SU-DHL-6 (cell line): ENCODE measurements around the gene ATG2A.

Experiments
- H2AFZ ChIP-seq: fragments of 200-600 bp; sonication (generic); 2 replicates; pipeline ENCODE4 v1.6.1; 2014; ENCODE audit warnings: low read depth, mild to moderate bottlenecking, moderate library complexity, mixed read lengths, antibody characterized with exemption, low read length; ENCODE audit not compliant: severe bottlenecking
- H3F3A ChIP-seq: fragments of 200-600 bp; shearing (Covaris generic); 2 replicates; pipeline ENCODE4 v1.6.0; 2016; ENCODE audit warnings: antibody characterized with exemption, mild to moderate bottlenecking; ENCODE audit not compliant: insufficient read depth
- H3K27ac ChIP-seq: fragments of 200-600 bp; sonication (generic); 2 replicates; pipeline ENCODE4 v1.5.1; 2016; ENCODE audit warnings: low read depth, mild to moderate bottlenecking, low read length, moderate library complexity, mixed read lengths
- H3K27me3 ChIP-seq: fragments of 200-600 bp; sonication (generic), shearing (Covaris generic); 2 replicates; pipeline ENCODE4 v1.6.0; 2014; ENCODE audit warnings: mild to moderate bottlenecking, low read length
- H3K36me3 ChIP-seq: fragments of 200-600 bp; sonication (generic); 2 replicates; pipeline ENCODE4 v1.6.1; 2014; ENCODE audit warnings: mild to moderate bottlenecking, low read length, mixed read lengths
- H3K4me2 ChIP-seq: fragments of 300-600, 200-600 bp; shearing (Covaris generic), sonication (generic); 2 replicates; pipeline ENCODE4 v1.6.0; 2014; ENCODE audit warnings: low read length, low read depth, mild to moderate bottlenecking; ENCODE audit not compliant: poor library complexity, severe bottlenecking
- H3K4me3 ChIP-seq: fragments of 200-600 bp; sonication (generic); 2 replicates; pipeline ENCODE4 v1.5.1; 2014; ENCODE audit warnings: antibody characterized with exemption, low read length, mild to moderate bottlenecking, mixed read lengths; ENCODE audit not compliant: insufficient read depth, poor library complexity, severe bottlenecking
- H3K79me2 ChIP-seq: fragments of 200-600 bp; sonication (generic); 2 replicates; pipeline ENCODE4 v1.6.1; 2014; ENCODE audit warnings: mild to moderate bottlenecking, low read length, moderate library complexity; ENCODE audit not compliant: insufficient read depth
- H3K9ac ChIP-seq: fragments of 200-600 bp; sonication (generic); 2 replicates; pipeline ENCODE4 v1.7.0; 2014; ENCODE audit warnings: mild to moderate bottlenecking, low read length
- H3K9me2 ChIP-seq: fragments of 200-600 bp; sonication (generic); replicated peaks from 2 replicates; pipeline ENCODE4 v1.6.1; 2014; ENCODE audit warnings: low read length; ENCODE audit not compliant: insufficient read depth
- H3K9me3 ChIP-seq: fragments of 200-600 bp; sonication (generic); 2 replicates; pipeline ENCODE4 v1.6.1; 2014; ENCODE audit warnings: low read length, mixed read lengths; ENCODE audit not compliant: insufficient read depth
- H4K20me1 ChIP-seq: fragments of 200-600 bp; sonication (generic); 2 replicates; pipeline ENCODE4 v1.6.1; 2014; ENCODE audit warnings: low read depth, mild to moderate bottlenecking, antibody characterized with exemption, low read length, moderate library complexity, mixed read lengths
- CTCF ChIP-seq: fragments of 200-600 bp; sonication (generic); IDR thresholded peaks from one replicate; pipeline ENCODE4 v1.5.1; 2017; ENCODE audit warnings: antibody characterized with exemption, mild to moderate bottlenecking, low read length, moderate library complexity; ENCODE audit not compliant: insufficient read depth, poor library complexity, severe bottlenecking
- EZH2phosphoT487 ChIP-seq: fragments of 200-600 bp; sonication (generic), shearing (Covaris generic); conservative IDR thresholded peaks from 2 replicates; pipeline ENCODE4 v1.6.1; 2018; ENCODE audit warnings: mild to moderate bottlenecking, antibody characterized with exemption, low read length, moderate library complexity, mixed read lengths

ATG2A gene

DNA sequence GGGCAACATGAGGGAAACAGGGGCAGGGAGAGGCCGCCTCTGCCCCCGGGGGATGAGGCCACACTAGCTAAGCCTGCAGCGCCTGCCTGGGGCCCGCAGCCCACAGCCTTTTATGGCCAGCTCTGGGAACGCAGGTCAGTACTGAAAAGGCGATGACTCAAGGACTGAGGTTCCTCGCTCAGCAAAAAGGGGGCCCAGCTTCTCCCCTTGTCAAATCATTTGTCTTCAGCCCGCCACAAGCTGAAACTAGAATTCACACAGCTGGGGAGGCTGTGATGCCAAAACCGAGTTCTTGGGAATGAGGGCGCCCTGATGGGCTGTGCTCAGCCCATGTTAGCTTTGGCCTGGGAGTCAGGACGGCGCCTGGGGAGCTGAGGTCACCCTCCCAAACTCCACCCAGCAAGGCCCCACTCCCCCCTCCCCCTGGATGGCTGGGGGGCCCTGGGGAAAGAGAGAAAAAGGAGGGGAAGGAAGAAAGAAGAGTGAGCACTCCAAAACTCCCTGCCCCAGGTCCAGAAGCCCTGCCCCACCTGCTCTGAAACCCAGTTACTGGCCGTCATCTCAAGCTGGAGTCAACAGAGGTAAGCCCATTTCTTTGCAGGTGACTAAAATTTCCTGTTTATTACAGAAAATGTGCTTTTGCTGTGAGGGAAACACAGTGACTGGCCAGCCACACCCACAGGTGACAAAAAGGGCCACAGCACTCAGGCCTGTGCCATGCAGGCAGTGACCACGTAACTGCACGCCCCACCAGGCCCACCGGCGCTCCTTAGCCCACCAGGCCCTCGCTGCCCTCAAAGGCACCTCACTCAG is 52.3 kb downstream of the ATG2A start:
- TF ChIP-seq CTCF (no peak), EZH2phosphoT487 (no peak)

GRCh38 chr11:64864135-64864472 is 52.9 kb downstream of the ATG2A start:
- Histone ChIP-seq H3K9ac (peak overlapping the region; percentile 62), H2AFZ (no peak overlapping the region), H3K4me2 (peak overlapping the region; percentile 62)

More for the DNA sequence above, 52.3 kb downstream of the ATG2A start:
- peaks cover 89% of the 10 kb centered on the region for H3K79me2 ChIP-seq
- H3K4me2 ChIP-seq = peak overlapping the region; percentile 62
- H3K9me2 ChIP-seq = no peaks in the 10 kb centered on the region
- H3K36me3 ChIP-seq = peaks cover 15% of the 10 kb centered on the region
- peak overlapping the region; percentile 93 for H3K27ac ChIP-seq
- H4K20me1 ChIP-seq = no peaks in the 10 kb centered on the region
- H3K27me3 ChIP-seq = no peaks in the 10 kb centered on the region
- H2AFZ ChIP-seq = no peak overlapping the region
- H3F3A ChIP-seq = peaks cover 65% of the 10 kb centered on the region
- peak overlapping the region; percentile 62 for H3K9ac ChIP-seq
- H3K9me3 ChIP-seq = no peaks in the 10 kb centered on the region
- H3K4me3 ChIP-seq = peak overlapping the region; percentile 12

DNA sequence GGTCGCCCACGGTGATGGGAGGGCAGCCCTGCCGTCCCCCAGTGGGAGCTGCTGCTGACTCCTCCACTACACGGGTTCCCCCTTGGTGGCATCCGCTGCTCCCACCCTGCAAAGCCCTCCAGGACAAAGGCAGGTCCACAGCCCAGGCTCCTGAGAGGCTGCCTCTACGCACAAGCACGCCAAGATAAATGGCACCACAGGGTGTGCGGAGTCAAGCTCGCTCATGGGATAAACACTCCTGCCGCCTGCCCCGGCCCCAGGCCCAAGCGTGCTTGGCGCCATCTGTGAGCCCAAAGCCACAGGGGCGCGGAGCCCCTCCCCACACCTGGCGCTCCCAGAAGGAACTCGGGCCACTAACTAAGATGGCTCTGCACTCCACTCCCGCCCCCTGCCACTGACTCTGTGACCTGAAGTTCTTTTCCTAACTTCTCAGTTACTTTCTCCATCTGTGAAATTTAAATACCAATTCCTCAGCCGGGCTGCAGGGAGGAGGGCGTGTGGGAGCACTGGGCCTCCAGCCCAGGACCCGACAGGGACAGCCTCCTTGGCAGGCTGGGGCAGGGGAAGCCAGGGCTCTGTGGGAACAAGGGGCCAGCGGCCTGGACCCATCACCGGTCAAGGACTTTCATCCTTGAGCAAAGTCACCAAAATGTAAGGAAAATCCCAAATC is 53.5 kb downstream of the ATG2A start:
- peaks cover 66% of the 10 kb centered on the region for H3F3A ChIP-seq
- no peaks in the 10 kb centered on the region for H4K20me1 ChIP-seq
- no peaks in the 10 kb centered on the region for H3K9me2 ChIP-seq
- H3K4me2 ChIP-seq = peak overlapping the region; percentile 62
- H2AFZ ChIP-seq = no peak overlapping the region
- no peak overlapping the region for H3K4me3 ChIP-seq
- peaks cover 17% of the 10 kb centered on the region for H3K36me3 ChIP-seq
- H3K27ac ChIP-seq = peak overlapping the region; percentile 93
- H3K9ac ChIP-seq = peak overlapping the region; percentile 62
- H3K27me3 ChIP-seq = no peaks in the 10 kb centered on the region
- TF ChIP-seq CTCF (no peak), EZH2phosphoT487 (no peak)
- peaks cover 82% of the 10 kb centered on the region for H3K79me2 ChIP-seq
- no peaks in the 10 kb centered on the region for H3K9me3 ChIP-seq

More at GRCh38 chr11:64864135-64864472, 52.9 kb downstream of the ATG2A start:
- Histone ChIP-seq H3K4me3 (no peak overlapping the region), H3F3A (peaks cover 65% of the 10 kb centered on the region), H3K27me3 (no peaks in the 10 kb centered on the region), H3K9me3 (no peaks in the 10 kb centered on the region), H4K20me1 (no peaks in the 10 kb centered on the region), H3K36me3 (peaks cover 15% of the 10 kb centered on the region), H3K9me2 (no peaks in the 10 kb centered on the region), H3K79me2 (peaks cover 84% of the 10 kb centered on the region), H3K27ac (peak overlapping the region; percentile 93)
- TF ChIP-seq EZH2phosphoT487 (no peak), CTCF (no peak)
